ENCODE data around the gene MYO1H.

- TF ChIP-seq CTCF (IDR thresholded peaks at IDR 0.05) (no peak), POLR2A (IDR thresholded peaks at IDR 0.05) (no peak)
Observed at GRCh38 chr12:109469517-109469916, 121.8 kb downstream of the MYO1H start.
